Nucleus accumbens (tissue), 56 donors: ENCODE results near the gene SLC35D2.

ENCODE experiments used
- DNase-seq, 56 donors: peaks; one replicate each; lab custom pipeline; 2025; lab: John Stamatoyannopoulos, UW

SLC35D2 gene

DNA sequence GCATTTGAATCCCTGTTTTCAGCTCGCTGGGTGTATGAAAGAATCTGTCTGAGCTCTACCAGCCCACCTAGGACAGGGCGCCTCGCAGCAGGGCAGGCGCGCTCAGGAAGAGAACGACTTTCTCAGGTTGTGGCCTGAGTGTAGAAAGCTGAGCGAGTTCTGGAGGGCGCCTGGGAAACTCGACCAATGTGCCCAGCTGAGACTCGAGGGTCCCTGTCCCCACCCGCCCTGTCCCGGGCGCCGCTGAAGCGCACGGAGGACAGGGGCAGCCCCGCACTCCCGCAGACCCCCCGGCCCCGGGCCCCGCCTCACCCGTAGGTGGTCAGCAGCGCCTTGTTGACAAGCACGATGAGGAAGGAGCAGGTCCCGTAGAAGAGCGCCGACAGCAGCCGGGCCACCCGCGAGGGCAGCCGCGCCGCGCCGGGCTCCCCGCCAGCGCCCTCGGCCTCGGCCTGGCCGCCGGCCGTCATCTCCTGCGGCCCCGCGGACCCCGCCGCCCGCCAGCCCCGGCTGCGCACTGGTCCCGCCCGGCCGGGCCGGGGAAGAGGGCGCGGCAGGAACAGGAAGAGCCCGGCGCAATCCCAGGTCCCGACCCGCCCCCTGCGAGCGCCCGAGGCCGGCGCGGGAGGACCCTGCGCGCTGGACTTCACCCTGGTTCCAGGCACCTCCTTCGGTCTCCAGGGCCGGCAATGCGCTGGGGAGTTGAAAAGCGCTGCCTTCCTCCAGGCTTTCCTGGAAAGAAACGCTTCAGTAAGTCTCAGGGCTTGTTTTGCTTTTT lies at the start of gene SLC35D2:
TSS of gene SLC35D2 (minus strand) at position 547 of the 778 bp plus-strand sequence. CDS start at position 470, 77 bp downstream.
- DNase-seq: peak in 37 of 56 donors; percentile 6 to 68 (median 39)

DNA sequence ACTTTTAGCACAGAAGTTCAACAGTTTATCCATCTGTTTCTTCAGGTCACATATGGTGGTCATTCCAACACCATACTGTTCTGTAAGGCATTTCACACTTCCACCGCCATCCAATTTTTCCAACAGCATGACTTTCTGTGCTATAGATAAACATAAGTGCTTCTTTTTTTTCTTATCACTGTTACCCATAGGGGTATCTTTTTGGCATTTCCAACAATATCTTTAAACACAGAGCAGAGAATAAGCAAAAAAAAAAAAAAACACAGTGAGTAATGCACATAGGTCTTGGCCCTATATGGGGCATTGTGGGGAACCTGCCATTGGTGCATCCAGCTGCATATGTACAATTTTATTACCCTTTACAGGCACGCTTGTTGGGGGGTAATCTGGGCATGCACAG lies 46.9 kb upstream of the SLC35D2 start:
- no peak for DNase-seq

DNA sequence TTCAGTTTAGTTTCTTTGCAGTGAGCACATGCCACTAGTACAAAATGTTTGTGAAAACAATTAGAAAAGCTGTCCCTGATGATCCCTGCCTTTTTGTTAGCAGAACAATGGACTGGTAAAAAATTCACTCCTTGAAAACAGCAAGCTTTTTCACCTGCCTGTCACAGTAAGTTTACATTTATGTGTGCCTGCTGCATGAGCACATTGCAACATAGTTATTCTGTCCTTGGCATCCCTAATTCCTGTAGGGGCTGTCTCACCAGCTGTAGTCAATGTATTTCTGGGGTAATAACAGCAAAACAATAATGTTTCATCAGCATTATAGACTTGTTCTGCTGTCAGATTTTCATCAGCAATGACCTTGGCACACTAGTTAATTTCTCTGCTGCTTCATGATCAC lies 46.2 kb upstream of the SLC35D2 start:
- no peak for DNase-seq

DNA sequence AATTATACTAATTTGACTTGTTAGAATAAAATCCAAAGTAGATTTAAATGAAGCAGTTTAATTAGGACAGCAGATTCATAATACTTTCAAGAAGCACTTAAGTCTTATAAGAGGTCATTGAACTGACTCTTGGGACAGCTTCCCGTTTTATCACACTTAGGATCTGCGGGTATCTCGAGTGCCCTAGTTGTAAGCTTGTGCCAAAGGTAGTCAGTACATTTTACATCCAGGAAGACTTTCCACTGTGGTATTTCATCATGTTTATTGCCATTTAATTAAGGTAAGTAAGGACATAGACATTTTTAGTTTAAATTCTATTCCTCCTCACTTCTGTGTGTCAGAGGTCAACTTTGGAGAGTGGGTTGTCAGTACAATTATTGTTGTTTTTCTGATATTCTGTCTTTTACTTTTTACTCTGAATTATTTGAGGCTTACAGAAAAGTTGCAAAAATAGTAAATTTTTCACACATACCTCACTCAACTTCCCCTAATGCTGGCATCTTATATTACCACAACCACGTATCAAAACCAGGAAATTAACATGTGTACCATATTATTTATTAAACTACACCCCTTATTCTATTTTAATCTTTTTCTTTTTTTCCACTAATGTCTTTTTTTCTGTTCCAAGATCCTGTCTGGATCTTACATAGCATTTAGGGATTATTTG lies 42.1 kb upstream of the SLC35D2 start:
- no peak for DNase-seq

DNA sequence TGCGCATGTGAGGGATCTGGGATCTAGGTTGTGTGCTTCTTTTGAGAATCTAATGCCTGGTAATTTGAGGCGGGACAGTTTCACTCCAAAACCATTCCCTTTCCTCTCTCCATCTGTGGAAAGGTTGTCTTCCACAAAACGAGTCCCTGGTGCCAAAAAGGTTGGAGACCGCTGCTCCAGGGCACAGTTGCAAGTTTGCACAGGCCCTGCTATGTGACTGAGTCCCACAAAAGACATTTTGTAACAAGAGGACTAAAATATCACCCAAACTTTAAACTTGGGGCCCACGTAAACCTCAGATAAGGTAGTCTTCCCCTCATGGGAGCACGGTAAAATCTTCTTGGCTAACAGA lies 40.5 kb upstream of the SLC35D2 start:
- no peak for DNase-seq

DNA sequence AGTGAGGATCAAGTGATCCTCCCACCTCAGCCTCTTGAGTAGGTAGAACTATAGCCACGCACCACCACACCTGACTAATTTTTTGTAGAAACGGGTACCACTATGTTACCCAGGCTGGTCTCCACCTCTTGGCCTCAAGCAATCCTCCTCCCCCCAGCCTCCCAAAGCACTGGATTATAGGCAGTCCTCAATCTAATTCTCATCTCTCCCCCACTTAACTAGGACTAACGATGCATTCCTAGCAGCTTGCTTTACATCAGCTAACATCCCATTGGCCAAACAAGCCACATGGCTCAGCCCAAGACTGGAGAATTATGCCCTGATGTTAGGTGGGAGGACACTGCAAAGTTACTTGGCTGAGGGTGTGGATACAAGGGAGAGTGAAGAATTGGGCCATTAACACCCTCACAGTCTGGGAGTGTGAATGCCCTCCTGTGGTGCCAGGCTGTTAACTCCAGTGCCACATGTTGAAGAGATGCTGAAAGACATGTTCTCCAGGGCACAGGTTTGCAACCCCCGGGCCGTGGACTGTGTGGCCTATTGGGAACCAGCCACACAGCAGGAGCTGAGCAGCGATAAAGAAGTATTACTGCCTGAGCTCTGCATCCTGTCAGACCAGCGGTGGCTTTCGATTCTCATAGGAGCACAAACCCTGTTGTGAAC lies 39.9 kb upstream of the SLC35D2 start:
- no peak for DNase-seq

DNA sequence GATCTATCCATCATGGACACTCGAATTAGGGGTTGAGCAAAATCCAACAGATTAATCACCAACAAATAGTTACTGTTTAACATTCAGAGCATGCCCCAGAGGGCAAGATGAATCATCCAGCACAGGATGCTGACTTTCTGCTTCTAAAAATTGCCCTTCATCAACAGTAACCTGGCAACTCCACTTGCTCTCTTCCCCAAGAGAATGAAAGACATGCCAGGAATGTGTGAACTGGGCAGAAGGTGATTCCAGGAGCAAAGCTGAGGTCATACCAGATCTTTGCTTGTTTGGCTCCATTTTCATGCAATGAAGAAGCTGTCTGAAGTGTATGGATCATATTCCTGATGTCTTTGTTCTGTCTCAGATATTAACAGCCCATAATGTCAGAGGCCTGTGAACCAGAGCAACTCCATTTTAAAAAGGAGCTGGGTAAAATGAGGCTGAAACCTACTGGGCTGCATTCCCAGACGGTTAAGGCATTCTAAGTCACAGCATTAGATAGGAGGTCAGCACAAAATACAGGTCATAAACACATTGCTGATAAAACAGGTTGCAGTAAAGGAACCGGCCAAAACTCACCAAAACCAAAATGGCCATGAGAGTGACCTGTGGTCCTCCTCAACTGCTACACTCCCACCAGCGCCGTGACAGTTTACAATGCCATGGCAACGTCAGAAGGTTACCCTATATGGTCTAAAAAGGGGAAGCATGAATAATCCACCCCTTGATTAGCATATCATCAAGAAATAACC lies 37.1 kb upstream of the SLC35D2 start:
- peak in 26 of 56 donors; percentile 2 to 52 (median 20) for DNase-seq

DNA sequence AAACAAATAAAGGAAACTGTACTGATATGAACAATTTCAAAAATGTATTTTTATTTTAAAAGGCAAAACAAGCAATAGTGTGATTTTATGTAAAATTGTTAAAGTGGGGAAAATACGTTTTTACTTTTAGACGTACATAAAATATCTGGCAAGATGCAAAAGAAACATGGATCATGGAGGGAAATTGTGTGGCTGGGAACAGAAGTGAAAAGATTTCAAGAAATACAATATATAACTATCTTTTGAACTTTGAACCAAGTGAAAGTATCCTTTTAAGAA lies 36.1 kb upstream of the SLC35D2 start:
- no peak for DNase-seq

DNA sequence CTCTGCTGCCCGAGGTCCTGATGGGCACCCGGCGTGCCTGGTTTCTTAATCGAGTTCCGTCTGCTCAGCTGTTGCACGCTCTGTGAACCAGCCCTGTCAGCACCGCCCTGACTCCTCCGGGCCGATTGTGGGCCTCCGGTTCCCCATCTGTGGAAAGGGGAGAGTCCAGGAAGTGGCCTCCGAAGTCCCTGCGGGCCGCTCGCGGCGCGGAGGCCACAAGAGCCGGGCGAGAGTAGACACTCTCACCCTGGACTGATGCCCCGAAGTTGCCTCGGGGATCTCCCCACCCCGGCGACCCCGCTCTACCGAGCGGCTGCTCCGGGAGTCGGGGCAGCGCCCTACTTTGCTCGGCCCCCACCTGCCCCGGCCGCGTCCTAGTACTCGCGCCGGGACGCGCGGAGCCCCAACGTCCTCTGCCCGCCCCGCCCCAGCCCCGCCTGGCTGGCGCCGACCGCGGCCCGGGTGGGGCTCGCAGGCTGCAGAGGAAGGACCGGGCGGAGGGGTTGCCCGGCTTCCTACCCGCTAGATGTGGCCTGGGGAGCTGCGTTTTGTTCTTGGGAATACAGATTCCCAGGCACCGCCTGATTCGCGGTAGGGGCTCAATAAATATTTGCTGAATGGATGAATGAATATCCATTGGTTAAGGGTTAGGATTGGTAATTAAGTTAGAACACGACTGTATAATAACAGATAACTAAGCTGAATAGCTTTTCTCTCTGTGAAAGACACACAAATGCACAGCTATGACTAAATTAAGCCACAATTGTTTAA lies 35.6 kb upstream of the SLC35D2 start:
- DNase-seq: peak in 45 of 56 donors; percentile 11 to 86 (median 66)

DNA sequence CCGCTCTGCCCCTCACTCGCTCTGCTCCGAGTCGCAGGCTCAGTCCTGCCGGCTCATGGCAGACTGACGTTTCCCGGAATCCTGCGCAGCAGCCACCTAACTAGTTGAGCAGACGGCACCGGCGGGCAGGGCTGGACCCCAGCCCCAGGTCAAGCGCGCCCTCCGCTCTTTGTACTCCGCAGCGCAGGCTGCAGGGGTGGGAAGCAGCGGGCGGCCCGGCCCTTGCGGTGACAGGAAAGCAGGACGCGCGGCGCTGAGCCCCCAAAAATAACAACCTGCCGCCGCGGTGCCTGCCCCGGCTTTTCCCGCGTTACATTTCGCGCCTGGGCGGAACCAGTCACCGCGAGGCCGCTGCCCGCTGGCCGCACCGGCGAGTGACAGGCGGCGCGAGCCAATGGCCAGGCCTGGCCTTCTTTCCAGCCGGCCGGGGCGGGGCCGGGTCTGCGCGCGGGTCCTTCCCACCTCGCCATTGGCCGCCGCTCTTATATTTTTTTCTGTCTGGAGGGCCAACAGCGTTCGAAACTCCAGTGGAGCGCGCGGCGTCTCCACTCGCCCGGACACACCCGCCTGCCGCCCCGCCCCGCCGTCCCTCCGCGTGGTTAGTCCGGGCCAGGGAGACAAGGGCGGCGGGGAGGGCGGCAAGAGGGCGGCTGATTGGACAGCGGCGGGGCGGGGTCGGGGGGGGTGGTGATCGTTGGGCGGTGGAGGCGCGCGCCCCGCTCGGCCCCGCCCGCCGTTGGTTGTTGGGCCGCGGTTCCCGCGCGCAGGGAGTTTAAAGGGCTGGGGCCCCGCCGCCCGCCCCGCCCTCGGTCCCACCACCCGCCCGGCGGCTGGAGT lies 34.8 kb upstream of the SLC35D2 start, which contains the start of gene ZNF367:
TSS of gene ZNF367 (minus strand) at position 288 of the 837 bp plus-strand sequence. CDS start 338 bp downstream, outside the sequence.
- peak; percentile 50 to 99 (median 94) for DNase-seq

DNA sequence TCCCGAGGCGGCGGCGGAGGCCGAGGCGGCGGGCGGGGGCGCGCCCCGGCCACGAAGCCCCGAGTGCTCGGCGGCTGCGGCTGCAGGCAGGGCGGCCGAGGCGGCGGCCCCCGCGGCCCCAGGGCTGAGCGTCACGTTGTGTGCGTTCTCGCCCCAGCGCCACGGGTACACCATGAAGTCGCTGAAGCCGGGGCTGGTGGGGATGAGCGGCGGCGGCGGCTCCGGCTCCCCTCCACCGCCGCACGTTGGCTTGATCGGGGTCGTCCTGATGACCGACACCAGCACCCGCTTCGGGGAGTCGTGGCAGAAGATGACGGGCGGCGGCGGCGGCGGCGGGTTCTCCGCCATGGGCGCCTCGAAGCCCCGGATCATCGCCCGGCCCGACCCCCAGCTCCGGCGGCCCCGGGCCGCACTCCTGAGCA lies 34.2 kb upstream of the SLC35D2 start:
- peak in 19 of 56 donors; percentile 6 to 64 (median 50) for DNase-seq

DNA sequence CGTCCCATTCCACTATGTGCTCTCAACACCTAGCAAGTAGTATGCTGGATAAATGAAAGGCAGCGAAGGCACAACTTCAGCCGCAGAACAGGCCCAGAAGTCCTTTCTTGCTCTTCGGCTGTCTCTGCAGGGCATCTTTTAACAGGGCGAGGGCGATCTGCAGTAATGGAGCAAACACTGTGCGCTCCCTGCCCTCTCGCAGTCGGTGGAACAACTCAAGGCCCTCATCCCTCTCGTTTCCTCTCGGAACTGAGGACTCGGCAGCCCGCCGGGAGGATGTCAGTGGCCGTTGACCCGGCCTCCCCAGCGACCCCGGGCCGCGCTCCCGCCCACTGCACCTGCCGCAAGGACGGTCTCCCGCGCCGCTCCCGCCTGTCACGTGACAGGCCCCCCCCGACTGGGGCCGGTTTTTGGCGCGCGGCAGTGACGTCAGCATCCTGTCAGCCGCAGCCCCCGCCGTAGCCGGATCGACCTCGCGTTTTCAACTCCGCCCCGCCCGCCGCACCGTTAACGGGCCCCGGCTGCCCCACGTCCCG lies 33.6 kb upstream of the SLC35D2 start:
- peak in 55 of 56 donors; percentile 33 to 92 (median 82) for DNase-seq

DNA sequence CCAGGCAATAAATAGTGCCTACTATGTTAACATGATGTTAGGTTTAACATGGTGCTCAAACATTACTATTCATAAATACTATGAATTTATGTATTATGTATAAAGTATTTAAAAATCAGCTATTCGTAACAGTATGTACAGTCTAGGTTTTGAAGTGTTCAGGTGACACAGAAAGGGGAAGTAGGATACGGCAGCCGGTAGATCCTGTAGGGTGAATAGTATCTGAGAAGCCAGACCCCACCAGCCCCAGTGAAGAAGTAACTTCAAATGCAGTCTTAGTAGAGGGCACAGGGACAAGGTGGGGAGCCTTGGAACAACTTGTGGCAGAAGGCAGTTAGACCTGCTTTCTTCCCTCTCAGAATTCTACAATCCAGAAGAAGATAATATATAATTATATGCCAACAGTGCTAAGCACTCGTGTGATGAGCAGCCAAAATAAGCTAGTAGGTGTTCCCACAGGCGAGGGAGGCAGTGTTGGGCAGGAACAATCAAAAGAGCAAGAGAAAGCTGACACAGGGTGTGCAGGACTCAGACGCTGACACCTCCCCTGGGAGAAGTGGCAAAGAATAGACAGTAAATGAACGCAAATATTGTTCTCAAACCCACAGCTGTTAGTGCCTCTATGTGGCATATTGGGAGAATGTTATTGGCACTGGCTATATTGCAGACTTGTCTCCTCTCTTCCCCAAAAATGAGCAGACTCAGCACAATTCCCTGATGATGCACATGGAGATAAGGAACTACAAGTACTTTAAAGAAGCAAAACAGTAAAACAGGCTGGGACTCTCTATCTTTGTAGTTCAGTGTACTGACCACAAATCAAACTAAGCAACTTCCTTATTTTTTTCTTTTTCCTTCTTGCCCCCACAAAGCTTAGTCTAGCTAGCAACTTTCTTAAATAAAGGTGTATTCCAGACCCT lies 30.1 kb upstream of the SLC35D2 start:
- DNase-seq: peak in 37 of 56 donors; percentile 2 to 51 (median 22)

DNA sequence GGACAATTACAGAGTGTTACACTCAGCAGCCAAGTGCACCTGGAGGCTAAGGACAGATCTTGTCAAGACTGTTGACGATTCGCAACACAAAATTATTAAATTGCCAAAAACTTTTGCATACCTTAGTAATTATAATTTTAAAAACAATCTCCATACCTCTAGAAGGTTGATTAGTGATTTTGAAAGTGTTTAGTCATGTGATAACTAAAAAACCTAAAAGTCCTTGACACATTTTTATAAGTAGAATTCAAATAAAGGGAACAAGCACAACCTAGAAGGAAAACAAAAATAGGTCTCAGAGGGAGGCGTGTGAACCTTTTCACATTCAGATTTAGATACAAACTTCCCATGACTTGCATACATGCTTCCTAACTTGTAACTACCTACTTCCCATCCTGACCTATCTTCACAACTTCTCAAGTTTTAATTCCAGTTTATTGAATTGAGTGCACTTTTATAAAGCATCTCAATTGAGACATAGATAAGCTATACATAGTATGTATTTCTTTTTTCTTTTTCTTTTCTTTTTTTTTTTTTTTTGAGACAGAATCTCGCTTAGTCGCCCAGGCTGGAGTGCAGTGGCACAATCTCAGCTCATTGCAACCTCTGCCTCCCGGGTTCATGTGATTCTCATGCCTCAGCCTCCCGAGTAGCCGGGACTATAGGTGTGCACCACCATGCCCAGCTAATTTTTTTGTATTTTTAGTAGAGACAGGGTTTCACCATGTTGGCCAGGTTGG lies 28.8 kb upstream of the SLC35D2 start:
- no peak for DNase-seq

DNA sequence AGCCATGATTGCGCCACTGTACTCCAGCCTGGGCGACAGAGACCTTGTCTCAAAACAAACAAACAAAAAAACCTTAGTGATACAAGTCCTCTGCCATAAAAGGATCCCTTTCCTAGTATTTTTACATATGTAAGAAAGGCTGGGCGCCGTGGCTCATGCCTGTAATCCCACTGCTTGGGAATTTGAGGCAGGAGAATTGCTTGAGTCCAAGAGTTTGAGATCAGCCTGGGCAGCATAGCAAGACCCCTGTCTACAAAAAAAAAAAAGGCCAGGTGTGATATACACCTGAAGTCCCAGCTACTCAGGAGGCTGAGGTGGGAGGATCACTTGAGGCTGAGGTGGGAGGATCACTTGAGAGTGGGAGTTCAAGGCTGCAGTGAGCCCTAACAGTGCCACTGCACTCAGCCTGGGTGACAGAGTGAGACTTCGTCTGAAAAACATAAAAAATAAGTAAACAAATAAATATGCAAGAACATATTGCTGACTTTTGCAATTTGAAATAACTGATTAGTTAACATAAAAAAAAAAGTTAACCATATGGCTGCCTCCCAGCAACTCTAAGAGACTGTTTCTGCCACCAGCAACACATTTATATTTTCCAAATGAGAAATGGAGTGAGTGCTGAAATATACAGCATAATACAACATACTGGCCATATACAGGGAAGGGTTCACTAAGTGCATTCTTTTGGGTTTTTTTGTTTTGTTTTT lies 27.8 kb upstream of the SLC35D2 start:
- no peak for DNase-seq
